NAMALWA (cell line): Measurements from ENCODE around the gene CMKLR1.

Experiments used
- DNase-seq: peaks from one replicate; pipeline ENCODE4 v3.0.0-alpha.2; 2015; ENCODE audit warnings: low spot score

The CMKLR1 gene

DNA sequence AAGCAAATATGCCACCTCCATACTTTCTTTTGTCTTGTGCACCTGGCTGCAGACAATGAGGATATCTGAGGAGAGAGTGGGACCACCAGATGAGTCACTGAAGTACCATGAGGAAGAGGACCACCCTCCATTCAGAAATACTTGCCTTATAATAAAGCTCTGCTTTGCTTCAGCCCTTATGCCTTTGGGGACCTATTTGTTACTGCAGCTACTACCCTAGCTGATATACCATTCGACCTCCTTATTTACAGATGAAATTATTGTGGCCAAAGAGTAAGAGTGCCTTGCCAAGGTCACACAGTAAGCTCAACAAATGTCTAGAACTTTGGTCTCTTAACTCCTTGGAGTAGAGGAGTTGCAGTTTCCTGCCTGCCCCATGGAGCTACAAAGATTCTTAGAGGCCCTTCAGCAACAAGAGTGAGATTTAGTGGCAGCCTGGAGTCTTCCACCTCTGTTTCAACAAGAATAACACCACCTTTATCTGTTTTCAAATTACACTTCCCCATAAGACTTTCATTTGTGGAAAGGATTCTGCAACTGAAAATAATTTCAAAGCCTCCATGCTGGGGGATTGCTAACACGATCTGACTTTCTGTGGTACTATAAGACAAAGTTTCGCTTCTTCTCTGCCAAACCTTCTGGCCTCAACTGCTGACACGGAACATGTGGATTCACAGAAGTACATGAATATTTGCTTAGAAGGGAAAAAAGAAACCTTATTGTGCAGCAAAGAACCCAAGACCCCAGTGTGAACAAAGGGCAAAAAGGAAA, 3.6 kb downstream of the CMKLR1 start:
- DNase-seq = no peak

GRCh38 chr12:108333898-108334699, 5.0 kb downstream of the CMKLR1 start:
- no peak for DNase-seq

DNA sequence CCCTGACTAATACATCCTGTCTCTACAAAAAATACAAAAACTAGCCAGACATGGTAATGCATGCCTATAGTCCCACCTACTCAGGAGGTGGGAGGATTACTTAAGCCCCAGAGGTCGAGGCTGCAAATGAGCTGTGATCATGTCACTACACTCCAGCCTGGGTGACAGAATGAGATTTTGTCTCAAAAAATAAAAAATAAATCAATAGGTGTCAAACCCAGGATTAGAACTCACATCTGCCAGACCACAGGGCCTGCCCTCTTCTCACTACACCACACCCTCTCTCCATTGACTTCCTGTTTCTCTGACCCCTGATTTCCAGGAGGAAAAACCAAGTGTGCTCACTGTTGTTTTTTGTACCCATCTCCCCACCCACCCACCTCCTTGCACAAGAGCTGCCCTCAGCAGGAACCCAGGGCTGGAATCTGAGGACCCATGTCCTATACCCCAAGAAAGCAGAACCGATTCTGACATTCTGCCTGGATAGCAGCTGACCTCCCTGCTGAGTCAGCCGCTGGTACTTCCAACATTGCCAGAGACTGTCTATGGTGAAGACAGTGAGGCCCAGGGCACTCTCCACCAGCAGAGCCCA, 6.2 kb downstream of the CMKLR1 start:
- DNase-seq = no peak

GRCh38 chr12:108328420-108328819, 10.7 kb downstream of the CMKLR1 start:
- DNase-seq = no peak

DNA sequence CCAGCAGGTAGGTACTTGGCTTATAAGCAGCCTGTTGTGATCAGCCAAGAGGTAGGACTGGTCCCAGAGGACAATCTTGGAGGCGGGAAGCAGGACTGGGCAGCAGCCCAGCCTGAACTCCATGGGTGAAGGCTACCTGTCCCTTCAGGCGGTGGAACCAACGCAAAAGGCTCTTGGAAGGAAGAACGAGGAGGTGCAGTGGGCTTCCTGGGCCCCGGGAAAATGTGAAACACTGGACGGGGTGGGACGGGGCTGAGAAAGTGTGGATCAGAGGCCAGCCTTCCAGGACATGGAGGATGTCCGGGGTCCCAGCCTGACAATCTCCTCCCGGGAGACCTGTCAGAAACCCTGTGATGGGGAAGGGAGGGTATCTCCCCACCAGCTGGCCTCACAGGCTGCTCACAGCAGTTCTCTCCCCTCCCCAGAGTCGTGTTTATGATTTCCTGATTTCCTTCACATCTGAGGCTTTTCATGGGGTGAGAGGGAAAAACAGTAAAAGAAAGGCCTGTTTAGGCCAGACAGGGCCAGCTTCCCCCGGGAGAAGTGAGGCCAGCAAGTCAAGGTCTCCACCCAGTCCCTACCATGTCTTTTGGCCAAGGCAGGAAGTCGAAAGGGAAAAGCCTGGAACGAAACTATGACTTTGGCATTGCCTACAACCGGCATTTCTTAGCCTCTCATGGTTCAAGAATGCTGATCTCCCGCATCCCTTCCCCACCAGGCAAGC, 11.3 kb downstream of the CMKLR1 start:
- DNase-seq = no peak

GRCh38 chr12:108326254-108326750, 12.8 kb downstream of the CMKLR1 start:
- no peak for DNase-seq

DNA sequence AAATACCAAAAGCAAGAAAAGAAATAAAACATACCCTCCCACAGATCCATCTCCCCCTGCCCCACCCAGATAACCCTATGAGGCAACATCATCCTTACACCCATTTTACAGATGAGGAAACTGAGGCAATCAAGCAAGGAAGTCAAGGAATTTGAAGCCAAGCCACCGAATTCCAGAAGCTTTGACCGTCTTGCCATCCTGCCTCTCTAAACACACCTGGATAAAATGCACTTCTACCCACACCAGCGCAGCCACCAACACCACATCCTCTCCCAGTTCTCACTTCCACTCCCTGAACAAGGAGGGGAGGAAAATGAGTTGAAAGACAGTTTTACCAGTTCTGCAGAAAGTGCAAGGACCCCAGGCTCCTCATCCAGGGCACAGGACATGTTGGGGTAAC, 13.6 kb downstream of the CMKLR1 start:
- DNase-seq = no peak

GRCh38 chr12:108325018-108325358, 14.1 kb downstream of the CMKLR1 start:
- no peak for DNase-seq

DNA sequence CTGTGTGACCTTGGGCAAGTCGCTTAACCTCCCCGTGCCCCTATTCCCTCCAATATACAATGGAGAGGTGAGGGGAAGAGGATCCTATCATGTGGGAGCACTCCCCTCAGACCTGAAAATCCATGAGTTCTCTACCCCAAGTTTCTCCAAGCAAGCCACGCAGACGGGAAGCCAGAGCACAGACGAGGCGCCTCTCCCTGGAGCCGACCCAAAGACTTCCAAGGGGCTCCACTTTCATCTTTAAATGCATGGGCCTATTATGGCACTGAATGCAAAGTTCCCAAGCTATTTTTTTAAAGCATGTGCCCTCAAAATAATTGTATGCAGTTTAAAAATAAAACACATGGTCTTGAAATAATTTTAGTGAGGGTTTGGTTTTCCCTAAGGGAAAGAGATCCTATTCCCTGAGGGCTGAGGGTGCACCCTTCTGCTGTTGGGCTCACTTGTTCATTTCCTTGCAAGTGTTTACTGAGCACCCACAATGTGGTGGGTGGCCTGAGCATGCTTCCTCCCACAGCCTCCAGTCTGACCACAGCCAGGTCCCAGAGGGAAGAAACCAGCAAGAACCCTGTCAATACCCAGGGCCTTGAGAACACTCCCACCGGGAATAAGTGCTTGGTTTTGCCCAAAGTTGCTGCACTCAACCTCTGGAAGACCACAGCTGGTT, 14.6 kb downstream of the CMKLR1 start:
- no peak for DNase-seq

DNA sequence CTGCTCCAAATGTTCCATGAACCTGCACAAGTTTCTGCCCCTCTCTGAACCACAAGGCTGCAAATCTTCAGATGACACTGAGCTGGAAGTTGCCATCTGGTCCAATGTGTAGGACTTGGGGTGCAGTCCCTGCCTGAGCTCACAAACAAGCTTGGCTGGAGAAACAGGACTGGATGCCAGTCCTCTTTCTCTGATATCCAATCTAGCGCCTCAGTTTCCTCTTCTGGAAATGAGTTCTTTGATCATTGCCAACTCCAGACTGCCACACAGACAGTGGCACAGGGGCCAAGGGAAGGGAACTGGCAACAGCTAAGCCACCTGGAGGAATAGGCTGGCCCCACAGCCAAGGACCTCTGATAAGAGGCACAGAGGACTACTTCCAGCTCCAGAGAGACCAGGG, 15.5 kb downstream of the CMKLR1 start:
- DNase-seq = no peak

GRCh38 chr12:108322998-108323397, 16.1 kb downstream of the CMKLR1 start:
- no peak for DNase-seq

DNA sequence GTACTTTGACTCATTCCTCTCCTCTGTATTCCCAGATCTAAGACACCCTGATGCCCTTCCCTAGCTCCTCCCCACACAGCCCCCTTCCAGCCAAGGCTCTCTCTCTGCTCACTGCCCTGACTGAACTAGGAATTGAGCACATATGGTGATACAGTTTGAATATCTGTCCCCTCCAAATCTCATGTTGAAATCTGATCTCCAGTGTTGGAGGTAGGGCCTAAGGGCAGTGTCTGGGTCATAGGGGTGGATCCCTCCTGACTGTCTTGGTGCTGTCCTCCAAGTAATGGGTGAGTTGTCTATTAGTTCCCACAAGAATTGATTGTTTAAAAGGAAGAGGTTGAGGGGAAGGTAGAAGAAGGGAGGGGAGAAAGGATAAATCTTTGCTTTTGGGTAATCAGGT, 17.4 kb downstream of the CMKLR1 start:
- no peak for DNase-seq

GRCh38 chr12:108320507-108321293, 18.4 kb downstream of the CMKLR1 start:
- DNase-seq = peak; percentile 14

DNA sequence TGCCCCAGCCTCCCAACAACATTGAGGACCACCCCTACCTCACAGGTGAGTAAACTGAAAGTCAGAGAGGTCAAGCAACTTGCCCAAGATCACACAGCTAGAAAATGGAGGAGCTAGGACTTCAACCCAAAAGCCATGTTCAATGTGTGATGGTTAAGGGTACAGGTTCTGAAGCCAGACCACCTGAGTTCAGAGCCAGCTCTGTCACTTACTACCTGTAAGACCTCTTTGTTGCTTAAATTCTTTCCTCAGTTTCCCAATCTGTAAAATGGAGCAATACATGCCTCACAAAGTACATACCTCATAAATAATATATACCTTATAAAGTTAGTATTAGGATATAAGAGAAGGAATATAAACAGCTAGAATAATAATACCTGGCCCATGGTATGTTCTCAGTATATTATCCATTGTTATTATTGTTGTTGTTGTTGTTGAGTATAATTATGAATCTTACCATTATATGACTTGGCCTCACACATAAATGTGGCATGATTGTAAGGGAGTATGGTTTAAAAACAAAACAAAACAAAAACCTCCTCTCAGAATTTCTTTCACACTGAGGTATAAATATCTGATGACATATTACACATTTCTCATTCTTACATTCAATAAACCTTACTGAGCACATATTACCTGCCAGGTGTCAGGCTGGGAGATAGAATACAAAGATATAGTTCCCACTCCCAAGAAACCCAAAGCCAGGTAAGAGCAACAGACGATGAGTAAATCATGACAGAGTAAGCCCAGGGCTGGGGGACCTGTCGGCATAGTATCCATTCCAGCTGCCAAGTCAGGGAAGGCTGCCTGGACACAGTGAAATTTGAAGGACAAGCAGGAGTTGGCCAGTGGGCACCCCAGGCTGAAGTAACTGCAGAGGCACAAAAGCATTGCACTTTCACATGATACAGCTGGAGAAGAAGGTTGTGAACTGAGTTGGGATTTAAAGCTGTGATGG, 19.6 kb downstream of the CMKLR1 start:
- no peak for DNase-seq

- no peak for DNase-seq
Observed at GRCh38 chr12:108318472-108319275, 20.4 kb downstream of the CMKLR1 start.

- no peak for DNase-seq
Observed at GRCh38 chr12:108317308-108318234, 21.5 kb downstream of the CMKLR1 start.

DNA sequence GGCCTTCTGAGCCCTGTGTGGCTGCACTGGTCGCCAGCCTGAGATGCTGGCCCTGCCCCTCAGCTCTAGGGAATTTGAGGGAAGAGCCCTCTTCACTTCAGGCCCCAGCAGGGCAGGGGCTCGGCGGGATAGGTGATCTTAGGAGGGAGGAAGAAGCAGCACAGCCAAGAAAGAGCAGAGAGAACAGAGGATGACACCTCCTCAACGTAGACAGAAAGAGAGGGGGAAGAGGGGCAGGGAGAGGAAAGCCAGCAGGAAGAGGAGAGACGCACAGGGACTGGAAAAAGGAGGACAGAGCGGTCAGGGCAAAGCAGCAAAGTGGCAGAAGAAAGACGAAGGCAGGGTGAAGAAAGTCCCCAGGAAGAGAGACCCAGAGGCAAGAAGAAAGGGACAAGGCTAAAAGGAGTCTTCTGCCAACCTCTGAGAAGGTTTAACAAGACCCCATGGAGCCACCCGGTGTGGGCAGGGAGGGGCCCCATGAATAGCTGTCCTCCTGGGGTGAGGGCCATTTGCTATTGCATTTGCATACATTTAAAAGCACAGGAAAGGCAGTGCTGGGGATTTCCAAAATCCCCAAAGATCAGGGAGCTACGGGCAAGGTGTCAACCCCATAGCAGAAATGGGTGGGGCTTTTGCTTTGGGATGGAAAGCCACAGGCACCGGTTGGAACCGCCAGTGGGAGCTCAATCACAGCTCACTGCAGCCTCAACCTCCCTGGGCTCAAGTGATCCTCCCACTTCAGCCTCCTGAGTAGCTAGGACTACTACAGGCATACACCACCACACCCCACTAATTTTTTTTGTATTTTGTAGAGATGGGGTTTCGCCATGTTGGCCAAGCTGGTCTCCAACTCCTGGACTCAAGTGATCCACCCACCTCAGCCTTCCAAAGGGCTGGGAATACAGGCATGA, 22.7 kb downstream of the CMKLR1 start:
- no peak for DNase-seq
